NT2/D1 (cell line): Measurements from ENCODE around the gene MYO7B.

Experiments
- SUZ12 ChIP-seq: IDR thresholded peaks from 2 replicates; pipeline ENCODE4 v1.6.1; 2011; ENCODE audit not compliant: insufficient read length, insufficient read depth; ENCODE audit errors: extremely low read depth
- YY1 ChIP-seq: IDR thresholded peaks from 2 replicates; pipeline ENCODE4 v1.6.1; 2011; ENCODE audit not compliant: insufficient read length, insufficient read depth
- ZNF274 ChIP-seq: IDR thresholded peaks from 2 replicates; pipeline ENCODE4 v1.6.1; 2011; ENCODE audit warnings: mild to moderate bottlenecking, low read depth, low read length

DNA sequence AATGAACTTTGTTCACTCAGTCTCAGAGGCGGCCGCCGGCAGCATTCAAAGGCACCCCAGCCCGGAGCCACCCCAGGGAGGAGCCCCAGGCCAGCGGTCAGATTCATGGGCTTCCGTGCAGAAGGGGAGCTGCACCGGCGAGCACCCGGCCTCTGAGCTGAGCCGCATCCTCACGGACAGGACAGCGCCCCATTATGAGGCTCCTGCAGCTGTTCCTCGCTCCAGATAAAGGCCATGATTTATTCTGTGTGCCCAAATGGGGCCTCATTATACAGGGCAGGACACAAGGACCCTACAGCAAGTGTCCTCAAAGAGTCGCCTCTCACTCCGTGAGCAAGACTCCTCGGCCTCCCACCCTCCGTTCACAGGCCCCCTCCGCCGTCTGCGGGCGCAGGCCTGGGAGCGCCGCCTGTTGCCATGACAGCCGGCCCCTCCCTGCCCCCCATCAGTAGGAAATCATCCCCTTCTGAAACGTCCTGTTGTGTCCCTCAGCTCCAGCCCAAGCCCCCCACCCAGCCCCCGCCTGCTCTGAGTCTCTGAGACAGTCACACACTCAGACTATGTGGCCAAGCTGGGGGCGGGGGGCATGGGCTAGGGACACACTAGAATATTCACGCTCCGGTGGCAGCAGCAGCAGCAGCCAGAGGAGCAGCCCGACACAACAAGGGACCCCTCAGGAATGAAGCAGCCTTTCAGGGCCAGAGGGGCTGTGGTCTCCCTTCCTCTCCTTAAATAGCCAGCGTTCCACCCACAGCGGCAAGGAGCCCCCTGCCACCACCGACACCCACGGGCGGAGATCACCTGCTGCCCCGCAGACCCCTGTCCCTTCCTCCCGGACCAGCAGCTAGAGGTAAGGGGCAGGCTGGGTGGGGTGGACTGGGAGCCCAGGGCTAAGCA lies 110.2 kb downstream of the MYO7B start, which contains the start of gene GPR17:
- no peak for TF ChIP-seq YY1
- no peak for TF ChIP-seq ZNF274
- TF ChIP-seq SUZ12 = no peak
